HG03135 (cell line): Measurements from ENCODE around the gene PLXNA2.

Experiments
- ATAC-seq: cut with Tn5 transposase; IDR thresholded peaks from one replicate; pipeline ENCODE4 v1.9.1; 2021; ENCODE audit warnings: mild to moderate bottlenecking, moderate library complexity; ENCODE audit not compliant: unreplicated experiment

PLXNA2 gene

DNA sequence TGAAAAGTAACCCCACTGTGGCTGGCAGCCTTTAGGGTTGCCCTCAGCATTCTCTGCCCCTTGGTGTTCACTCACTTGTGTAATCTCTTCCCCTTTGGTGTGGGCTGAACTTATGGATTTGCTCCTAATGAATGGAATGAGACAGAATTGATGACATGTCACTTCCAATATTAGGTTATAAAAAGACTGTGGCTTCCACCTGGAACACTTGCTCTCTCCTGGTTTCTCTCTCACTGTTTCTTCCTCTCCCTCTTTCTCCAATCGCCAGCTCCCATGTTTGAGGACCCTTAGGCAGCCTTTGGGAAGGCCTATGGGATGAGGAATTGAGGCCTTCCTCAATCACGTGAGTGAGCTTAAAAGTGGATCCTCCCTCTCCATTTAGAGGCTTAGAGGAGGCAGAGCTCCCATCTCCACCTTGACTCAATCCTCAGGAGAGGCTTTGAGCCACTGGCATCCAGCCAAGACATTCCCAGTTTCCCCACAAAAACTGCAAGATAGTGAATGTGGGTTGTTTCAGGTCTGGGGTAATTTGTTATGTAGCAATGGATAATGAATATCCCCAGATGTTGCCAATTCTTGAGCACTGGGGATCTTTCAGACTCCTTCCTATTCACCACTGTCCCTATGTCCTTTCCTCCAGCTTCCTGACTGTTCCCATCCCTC, 237.8 kb downstream of the PLXNA2 start:
- no peak for ATAC-seq

GRCh38 chr1:208004851-208005250, 239.3 kb downstream of the PLXNA2 start:
- ATAC-seq = no peak

GRCh38 chr1:208003241-208003640, 240.9 kb downstream of the PLXNA2 start:
- ATAC-seq = no peak

DNA sequence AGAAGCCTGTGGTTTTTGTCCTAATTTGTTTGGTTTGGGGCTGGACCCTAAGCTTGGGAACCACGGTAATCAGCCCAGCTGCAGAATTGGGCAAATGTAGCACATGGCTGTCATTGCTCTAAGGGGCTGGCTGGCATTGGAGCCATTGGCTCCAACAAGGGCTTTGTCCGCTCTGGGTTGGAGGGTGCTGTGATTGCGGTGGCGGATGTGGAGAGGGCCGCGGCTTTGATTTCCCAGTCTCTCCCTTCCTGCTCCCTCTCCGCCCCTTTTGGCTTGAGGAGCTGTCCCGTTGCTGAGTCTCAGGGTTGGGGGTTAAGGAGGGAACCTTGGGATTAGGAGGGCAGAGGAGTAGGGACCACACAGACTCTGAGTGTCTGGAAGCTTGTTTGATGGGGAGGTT, 241.5 kb downstream of the PLXNA2 start:
- ATAC-seq = no peak

- no peak for ATAC-seq
These were observed 242.1 kb downstream of the PLXNA2 start for GRCh38 chr1:208002078-208002477.

DNA sequence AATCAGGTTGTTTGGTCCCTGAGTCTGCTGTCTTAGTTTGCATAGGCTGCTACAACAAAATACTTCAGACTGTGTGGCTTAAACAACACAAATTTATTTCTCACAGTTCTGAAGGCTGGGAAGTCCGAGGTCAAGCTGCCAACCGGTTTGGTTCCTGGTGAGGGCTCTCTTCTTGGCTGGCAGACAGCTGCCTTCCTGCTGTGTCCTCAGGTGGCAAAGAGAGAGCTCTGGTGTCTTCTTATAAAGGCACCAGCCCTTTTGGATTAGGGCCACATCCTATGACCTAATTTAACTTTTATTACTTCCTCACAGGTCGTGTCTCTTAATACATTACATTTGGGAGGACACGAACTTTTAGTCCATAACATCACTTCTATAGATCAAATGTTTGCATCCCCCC, 243.7 kb downstream of the PLXNA2 start:
- no peak for ATAC-seq

- ATAC-seq = no peak
These were observed 244.2 kb downstream of the PLXNA2 start for GRCh38 chr1:207999972-208000371.

- ATAC-seq = no peak
These were observed 244.8 kb downstream of the PLXNA2 start for GRCh38 chr1:207999274-207999915.

GRCh38 chr1:207998691-207999090, 245.5 kb downstream of the PLXNA2 start:
- no peak for ATAC-seq

GRCh38 chr1:207997486-207998268, 246.5 kb downstream of the PLXNA2 start:
- ATAC-seq = no peak

- ATAC-seq = no peak
These were observed 247.5 kb downstream of the PLXNA2 start for GRCh38 chr1:207996636-207997035.

GRCh38 chr1:207995576-207995975, 248.6 kb downstream of the PLXNA2 start:
- ATAC-seq = no peak

GRCh38 chr1:207993477-207994445, 250.4 kb downstream of the PLXNA2 start:
- ATAC-seq = no peak

DNA sequence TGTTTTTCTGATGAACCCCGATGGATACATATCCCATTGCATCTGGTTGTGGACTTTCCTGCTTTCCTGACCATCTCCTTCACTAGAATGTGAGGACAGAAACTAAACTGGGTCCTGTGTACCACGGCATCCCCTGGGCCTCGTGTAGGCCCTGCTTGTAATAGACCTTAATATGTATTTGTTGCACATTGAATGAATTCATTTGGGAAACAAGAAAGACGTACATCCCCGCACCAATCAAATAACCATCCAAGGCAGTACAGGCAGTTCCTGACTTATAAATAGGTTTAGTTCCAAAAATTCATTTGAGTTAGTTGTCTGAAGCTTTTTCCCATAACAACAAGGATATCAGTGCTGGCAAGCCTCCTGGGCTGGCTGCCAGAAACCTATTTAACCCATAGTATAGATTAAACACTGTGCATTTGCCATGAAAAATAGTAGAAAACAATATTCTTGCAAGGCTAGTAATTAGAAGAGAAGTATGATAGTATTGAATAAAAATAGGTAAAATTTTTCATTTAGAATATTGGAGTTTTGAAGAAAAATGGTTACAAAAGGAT, 251.4 kb downstream of the PLXNA2 start:
- no peak for ATAC-seq

- no peak for ATAC-seq
These were observed 252.6 kb downstream of the PLXNA2 start for GRCh38 chr1:207991583-207992026.

DNA sequence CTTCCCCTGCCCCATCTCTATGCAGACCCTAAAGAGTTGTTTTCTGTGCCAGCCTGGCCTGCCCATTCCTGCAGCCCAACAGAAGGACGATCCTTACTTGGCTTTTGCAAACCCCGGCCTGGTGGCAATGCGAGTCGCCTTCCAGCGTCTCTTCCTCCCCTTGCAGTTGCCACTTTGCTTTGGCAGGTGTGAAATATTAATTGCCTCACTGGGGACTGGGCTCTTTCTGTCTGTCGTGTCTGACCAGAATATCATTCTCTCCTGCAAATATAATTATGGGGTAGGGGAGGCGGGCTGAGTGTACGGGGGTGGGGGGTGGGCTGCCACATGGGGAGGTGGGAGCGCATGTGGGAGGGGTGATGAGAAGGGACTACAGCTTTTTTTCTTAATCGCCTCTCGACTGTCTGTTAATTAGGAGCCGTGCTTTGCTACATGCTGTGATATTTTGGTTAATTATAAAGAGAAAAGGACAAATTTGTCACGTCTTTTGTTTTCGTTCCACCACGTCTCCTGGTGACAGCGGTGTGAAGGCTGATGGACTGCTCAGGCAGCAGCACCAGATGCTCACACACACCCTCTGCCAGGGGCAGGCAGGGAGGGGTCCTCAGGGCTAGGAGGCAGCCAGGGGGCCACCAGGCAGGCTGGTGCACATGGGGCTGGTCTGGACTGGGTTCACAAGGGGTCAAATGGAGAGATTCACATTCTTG, 253.2 kb downstream of the PLXNA2 start:
- no peak for ATAC-seq

DNA sequence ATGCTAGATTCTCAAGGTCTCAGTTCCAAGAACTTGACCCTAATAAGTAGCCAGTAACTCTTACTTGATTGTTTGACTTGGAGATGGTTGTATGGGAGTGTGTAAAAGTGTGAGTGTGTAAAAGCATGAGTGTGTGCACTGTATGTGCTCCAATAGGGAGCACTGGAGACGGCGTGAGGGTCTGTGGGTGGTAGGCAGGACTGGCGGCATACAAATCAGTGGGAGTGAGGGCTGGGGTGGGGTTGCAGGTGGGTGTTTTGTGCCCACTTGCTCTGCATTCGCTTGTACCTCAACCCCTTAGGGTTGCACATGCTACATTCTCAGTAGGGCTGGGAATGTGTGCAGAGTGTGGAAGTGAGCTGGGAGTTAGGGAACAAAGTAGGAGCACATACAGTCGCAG, 253.7 kb downstream of the PLXNA2 start:
- ATAC-seq = no peak

- ATAC-seq = no peak
These were observed 255.6 kb downstream of the PLXNA2 start for GRCh38 chr1:207988326-207989165.

GRCh38 chr1:207987164-207987563, 257.0 kb downstream of the PLXNA2 start:
- ATAC-seq = no peak
